T1000 (cell line): Measurements from ENCODE around the gene PRR12.
A peak's percentile ranks its signal among the peaks of the same experiment; 100 is the strongest.

Experiments used
- DNase-seq: peaks from one replicate; lab custom pipeline; 2025; ENCODE audit warnings: mixed read lengths; lab: John Stamatoyannopoulos, UW

The PRR12 gene

DNA sequence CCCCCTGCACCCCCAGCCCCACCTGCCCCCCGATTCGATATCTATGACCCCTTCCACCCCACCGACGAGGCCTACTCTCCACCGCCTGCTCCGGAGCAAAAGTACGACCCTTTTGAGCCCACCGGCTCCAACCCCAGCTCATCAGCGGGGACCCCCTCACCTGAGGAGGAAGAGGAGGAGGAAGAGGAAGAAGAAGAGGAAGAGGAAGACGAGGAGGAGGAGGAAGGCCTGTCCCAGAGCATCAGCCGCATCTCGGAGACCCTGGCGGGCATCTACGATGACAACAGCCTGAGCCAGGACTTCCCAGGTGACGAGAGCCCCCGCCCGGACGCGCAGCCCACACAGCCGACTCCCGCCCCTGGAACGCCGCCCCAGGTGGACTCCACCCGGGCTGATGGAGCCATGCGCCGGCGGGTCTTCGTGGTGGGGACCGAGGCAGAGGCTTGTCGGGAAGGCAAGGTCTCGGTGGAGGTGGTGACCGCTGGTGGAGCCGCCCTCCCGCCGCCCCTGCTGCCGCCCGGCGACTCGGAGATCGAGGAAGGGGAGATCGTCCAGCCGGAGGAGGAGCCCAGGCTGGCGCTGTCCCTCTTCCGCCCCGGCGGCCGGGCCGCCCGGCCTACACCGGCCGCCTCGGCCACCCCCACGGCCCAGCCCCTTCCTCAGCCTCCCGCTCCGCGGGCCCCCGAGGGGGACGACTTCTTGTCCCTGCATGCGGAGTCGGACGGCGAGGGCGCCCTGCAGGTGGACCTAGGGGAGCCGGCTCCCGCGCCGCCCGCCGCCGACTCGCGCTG lies 60.2 kb downstream of the PRR12 start:
- DNase-seq, result no peak

DNA sequence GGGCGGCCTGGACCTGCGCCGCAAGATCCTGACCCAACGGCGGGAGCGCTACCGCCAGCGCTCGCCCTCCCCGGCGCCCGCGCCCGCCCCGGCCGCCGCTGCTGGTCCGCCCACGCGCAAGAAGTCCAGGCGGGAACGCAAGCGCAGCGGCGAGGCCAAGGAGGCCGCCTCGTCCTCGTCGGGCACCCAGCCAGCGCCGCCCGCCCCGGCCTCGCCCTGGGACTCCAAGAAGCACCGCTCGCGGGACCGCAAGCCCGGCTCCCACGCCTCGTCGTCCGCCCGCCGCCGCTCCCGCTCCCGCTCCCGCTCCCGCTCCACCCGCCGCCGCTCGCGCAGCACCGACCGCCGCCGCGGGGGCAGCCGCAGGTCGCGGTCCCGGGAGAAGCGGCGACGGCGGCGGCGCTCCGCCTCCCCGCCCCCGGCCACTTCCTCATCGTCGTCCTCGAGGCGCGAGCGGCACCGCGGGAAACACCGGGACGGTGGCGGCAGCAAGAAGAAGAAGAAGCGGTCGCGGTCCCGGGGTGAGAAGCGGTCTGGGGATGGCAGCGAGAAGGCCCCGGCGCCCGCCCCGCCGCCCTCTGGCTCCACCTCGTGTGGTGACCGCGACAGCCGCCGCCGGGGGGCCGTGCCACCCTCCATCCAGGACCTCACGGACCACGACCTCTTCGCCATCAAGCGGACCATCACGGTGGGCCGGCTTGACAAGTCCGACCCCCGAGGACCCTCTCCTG lies 61.0 kb downstream of the PRR12 start:
- DNase-seq, result no peak

DNA sequence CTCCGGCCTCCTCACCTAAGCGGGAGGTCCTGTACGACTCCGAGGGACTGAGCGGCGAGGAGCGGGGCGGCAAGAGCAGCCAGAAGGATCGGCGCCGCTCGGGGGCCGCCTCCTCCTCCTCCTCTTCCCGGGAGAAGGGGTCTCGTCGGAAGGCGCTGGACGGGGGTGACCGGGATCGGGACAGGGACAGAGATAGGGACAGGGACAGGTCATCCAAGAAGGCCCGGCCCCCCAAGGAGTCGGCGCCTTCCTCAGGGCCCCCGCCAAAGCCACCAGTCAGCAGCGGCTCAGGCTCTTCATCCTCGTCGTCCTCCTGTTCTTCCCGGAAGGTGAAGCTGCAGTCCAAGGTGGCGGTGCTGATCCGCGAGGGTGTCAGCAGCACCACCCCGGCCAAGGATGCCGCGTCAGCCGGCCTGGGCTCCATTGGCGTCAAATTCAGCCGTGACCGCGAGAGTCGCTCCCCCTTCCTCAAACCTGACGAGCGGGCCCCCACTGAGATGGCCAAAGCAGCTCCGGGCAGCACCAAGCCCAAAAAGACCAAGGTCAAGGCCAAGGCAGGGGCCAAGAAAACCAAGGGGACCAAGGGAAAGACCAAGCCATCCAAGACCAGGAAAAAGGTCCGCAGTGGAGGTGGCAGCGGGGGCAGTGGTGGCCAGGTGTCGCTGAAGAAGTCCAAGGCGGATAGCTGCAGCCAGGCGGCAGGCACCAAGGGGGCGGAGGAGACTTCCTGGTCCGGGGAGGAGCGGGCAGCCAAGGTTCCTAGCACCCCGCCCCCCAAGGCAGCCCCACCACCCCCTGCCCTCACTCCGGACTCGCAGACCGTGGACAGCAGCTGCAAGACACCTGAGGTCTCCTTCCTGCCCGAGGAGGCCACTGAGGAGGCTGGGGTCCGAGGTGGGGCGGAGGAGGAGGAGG lies 61.8 kb downstream of the PRR12 start:
- DNase-seq, result no peak

DNA sequence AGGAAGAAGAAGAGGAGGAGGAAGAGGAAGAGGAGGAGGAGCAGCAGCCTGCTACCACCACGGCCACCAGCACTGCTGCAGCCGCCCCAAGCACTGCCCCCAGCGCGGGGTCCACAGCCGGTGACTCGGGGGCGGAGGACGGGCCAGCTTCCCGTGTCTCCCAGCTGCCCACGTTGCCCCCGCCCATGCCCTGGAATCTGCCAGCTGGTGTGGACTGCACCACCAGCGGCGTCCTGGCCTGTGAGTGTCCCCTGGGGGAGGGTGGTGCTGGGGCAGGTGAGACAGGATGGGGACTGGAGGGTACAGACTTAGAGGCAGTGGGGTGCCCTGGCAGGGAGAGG lies 62.5 kb downstream of the PRR12 start:
- no peak for DNase-seq

DNA sequence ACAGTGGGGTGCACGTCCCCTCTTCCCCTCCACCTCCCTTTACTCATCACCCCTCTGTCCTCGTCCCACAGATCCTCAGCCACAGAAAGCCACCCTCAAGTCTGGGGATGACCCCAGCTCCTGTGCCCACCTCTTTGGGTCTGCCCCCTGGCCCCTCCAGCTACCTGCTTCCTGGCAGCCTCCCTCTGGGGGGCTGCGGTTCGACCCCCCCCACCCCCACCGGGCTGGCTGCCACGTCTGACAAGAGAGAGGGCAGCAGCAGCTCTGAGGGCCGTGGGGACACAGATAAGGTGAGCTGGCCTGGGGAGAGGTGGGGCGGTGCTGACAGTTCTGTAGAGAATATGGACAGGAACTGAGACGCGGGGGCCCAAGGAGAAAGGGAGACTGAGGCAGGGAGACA lies 63.6 kb downstream of the PRR12 start:
- DNase-seq, result no peak

DNA sequence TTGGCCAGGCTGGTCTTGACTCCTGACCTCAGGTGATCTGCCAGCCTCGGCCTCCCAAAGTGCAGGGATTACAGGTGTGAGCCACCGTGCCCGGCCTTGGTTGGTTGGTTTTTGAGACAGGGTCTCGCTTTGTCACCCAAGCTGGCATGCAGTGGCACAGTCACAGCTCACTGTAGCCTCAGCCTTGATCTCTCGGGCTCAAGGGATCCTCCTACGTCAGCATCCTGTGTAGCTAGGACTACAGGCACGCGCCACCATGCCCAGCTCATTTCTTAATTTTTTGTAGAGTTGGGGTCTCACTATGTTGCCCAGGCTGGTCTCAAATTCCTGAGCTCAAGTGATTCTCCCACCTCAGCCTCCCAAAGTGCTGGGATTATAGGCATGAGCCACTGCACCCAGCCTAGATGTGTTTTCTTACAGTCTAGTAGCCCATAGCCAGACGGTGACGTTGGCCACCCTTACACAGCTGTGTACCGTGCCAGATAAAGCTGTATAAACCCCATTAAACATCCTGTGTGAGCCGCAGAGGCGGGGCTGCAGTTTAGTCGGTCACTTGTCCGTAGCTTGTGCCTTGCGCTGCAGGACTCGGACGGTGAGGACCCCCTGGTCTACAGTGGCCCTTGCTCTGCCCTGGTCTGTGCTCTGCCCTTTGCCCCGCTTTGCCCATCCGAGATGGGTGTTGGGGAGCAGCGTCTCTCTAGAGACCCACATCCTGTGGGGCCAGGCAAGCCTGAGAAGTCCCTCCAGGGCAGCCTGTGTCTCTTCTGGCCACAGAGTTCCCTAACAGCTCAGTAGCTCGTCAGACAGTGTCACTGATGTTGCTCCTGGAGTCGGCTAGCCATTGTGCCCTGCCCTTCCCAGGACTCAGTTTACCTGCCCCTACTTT lies 64.8 kb downstream of the PRR12 start:
- DNase-seq, result no peak

DNA sequence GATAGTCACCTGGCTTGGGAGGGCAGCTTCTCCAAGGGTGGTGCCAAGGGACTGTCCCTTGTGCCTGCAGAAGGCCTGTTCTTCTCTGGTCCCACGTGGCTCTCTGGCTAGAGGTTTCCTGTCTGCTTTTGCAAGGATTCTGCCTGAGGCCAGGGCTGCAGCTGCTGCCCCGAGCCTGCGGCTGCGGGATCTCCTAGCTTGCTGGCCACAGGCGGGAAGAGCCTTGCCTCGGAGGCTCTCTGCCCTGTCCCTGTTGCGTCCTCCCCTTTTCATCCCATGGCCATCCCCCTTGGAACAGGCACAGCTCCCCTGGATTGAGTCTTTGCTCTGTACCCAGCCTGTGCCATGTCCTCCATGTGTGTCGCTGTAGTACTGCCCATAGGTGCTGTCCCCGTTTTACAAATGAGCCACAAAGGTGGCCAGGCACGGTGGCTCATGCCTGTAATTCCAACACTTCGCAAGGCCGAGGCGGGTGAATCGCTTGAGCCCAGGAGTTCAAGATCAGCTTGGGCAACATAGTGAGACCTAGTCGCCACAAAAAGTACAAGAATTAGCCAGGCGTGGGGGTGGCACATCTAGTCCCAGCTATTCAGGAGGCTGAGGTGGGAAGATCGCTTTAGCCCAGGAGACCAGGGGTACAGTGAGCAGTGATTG lies 65.6 kb downstream of the PRR12 start:
- DNase-seq, result no peak

DNA sequence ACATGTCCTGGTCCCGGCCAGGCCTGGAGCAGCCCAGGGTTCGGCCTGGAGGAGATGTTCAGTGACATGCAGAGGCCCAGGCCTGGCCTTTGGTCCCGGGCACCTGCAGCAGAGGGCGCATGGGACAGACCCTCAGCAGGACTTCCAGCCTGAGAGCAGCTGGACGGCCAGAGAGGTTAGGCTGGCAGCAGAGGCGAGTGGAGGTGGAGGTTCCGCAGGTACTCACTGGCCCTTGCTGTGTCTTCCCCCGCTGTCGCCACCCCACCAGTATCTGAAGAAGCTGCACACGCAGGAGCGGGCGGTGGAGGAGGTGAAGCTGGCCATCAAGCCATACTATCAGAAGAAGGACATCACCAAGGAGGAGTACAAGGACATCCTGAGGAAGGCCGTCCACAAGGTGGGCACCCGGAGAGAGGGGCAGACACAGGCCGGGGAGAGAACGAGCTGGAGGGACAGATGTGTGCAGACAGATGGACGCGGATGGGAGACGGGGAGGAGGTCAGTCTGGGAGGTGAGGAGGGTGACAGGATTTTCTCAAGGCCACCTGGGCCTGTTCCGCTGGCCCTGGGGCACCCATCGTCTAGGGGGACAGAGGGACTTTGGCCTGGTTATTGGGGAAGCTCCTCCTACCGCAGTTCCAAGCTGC lies 66.6 kb downstream of the PRR12 start:
- DNase-seq, result no peak

DNA sequence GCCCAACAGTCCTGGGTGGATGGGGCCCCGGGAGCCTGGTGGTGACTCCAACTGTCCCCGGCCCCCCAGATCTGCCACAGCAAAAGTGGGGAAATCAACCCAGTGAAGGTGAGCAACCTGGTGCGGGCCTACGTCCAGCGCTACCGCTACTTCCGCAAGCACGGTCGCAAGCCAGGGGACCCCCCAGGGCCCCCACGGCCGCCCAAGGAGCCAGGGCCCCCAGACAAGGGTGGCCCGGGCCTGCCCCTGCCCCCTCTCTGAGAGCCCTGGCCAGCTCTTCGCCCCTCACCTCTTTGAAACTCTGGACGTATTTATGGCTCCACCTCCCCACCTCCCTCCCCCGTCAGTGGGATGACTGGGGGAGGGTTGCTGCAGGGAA lies 67.1 kb downstream of the PRR12 start:
- no peak for DNase-seq

DNA sequence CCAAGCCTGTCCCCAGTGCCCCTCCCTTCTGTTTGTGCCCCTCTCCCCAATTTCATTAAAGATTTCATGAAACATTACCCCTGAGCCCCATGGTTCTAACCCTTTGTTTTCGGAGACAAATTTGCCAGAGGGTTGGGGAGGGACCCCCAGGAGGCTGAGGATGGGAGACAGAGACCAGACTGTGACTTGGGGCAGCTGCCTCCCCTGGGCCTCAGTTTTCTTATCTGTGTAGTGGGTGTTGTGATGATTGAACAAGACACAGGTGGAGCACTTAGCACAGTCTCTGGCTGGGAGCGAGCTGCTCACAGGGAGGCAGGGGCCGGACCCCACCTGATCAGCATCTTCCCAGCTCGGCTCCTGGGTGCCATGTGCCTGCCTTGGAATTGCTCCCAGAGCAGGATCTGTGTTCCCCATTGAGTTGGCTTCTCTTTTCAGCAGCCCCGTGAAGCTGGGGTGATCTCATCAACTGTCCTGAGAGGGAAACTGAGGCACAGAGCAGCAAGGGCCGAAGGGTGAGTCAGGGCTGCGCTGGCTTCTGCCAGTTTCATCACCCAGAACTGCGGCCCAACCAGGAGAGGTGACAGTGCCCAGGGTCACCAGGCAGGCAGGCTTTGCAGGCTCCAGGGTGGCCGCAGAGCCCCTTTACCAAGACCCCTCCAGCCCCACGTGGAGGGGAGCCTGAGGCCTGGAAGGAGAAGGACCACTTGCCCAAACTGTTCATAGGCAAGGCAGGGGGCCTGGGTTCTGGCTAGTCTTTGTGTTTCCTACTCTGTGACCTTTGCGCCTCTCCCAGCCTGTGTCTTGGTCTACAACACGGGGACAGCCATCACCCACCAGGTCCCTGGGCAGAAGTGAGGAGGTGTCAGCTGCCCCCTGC lies 67.8 kb downstream of the PRR12 start:
- DNase-seq, result no peak

DNA sequence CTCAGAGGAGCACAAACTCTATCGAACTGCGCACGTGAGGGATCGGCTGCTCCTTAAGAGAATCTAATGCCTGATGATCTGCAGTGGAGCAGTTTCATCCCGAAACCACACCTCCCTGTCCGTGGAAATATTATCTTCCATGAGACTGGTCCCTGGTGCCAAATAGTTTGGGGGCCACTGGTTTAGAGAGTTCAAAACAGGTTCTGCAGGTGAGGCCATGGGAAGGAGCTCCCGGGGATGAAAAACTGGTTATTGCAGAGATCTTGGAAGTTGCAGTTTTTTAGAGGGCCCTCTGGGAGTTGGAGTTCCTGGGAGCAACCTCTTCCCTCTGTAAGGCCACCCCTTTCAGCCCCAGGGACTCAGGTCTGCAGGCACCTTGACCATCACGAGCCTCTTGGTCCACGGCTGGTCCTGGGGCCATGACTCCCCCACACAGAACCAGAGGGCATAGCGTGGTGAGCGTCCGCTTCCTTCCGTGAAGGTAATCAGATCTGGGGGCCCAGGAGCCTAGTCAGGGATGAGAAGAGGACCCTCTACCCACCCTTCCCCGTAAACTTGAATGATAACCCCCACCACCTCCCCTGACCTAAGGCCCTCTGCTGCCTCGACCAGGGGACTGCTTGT lies 69.5 kb downstream of the PRR12 start:
- no peak for DNase-seq

DNA sequence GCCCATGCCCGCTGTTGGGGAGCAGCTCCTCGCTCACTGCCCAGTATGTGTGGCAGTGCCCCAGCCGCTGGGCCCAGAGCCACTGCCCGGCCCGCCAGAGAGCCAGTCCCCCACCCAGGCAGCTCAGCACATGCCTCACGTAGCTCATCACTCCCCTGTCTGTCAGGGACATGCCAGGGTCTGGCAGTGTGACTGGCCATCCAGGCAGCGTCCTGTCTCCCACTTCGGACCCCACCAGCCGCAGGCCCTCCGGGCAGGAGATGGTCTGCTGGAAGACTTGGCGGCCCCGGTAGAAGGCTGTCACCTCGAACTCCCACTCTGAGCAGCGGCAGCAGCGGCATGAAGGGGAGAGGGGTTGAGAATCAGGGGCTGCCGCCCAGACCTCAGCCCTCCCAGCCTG lies 71.0 kb downstream of the PRR12 start:
- no peak for DNase-seq

DNA sequence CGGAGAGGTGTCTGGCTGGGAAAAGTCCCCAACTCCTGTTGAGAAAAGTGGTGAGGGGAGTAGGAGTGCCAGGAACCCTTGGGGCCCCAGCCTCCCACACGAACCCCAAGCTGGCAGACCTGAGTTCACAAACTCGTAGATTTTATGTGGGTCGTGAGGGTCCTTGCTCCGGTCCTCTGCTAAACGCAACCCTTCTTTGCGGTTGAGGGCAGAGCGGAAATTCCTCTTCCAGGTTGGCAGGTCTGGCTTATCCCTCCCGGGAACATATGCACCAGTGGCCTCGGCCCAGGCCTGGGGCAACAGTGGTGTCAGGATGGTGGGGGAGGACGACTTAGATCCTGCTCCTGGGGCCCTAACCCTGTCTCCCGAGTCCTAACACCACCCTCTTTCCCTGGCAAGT lies 72.2 kb downstream of the PRR12 start:
- no peak for DNase-seq

DNA sequence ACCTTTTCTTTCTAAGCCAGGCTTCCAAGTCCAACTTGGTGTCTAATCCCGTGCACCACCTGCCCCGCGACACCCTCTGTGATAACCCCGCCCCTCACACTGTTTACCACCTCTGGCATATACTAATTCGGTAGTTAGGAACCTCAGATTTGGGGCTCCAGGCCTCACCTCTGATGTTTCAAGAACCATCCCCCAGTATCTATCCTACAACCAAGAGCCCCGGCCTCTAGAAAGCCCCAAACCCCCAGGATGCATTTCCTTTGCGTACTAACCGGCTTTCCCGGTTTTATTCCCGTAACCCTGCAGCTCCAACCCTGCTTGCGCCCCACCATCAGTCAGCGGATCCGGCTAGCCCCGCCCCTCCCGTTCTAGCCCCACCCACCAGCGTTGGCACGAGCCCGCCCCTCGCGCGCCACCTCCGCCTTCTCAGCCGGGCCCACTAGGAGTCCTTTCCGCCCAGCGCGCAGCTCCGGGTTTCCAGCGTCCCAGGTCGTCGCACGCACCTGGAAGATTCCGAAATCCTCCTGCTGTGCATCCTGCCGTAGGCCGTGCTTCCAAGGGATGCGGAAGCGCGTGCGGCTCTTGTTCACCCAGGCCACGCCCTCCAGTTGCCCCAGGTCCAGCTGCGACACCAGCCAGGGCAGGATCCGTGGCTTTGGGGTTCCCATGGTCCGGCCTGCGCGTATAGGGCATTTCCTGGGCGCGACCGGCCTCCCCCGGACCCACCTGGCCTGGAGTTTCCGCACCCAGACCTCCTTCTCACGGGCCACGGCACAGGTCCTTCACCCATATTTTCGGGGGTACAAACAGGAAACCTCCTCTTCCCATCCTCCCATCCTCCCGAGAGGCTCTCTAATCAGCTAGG lies 73.4 kb downstream of the PRR12 start:
- DNase-seq, result peak; percentile 68

DNA sequence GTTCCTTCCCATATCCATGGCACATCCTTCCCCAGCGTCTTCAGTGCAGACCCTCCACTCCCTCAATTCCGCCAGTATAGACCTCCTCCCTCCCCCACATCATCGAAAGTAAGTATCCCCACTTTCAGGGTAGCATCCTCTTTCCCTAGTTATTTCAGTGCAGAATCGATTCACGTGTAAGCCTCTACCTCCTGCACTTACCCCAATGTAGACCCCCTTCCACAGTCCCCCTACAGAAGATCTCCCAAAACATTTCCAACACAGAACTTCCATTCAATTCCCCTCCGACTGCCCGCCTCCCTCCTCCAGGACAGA lies 74.0 kb downstream of the PRR12 start:
- DNase-seq, result no peak

DNA sequence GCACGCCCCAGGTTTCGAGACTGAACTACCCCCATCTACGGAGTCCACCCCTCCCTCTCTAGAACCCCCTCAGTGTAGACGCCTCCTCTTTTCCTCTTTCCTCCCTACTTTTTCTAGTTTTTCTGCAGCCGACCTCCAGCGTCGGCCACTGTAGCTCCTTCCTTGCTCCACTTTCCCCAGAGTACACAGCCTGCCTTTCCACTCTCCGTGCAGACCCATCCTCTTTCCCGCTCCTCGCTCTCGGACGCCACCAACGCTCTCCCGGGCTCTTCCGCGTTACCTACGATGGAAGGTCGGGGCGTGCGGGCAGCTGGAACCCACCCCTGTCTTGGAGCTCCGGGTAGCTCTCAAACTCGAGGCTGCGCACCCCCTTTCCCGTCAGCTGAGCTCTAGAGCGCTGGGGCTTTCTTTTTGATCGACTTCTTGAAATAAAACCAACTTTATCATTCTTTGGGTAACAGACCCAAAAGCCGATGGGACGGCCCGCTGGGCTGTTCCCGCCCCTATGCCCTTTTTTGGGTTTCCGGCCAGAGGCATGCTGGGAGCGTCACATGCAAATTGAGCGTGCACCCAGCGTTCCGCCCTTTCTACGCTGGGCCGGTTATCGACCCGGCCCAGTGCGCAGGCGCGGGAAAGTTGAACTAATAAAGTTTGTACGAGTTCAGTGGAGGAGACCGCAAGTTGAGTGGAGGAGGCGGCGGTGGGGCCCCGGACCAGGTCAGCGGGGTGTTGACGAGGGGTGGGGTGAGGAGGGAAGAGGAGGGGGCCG lies 74.6 kb downstream of the PRR12 start, which contains the start of the genes BCL2L12 and IRF3:
Gene BCL2L12, plus strand, starts transcription at position 583 of the 769 bp plus-strand sequence. CDS start 760 bp downstream, outside the sequence.
Gene IRF3, minus strand, starts transcription at position 507 of the 769 bp plus-strand sequence. CDS start 1,019 bp downstream, outside the sequence.
- peak; percentile 95 for DNase-seq

DNA sequence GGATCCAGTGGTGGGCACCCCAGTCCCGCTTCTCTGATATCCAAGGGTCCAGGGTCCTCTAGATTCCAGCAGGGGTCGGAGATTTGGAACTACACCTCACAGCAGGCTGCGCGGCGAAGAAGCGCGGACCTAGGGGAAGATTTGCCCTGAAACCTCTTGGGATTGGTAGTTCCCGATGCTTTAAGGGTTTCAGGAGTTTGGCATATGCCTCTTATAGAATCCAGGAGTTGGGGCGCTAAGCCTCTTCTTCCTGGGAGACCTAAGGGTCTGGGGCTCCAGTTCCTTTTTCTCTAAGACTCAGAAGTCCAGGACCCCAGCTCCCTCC lies 75.1 kb downstream of the PRR12 start:
- no peak for DNase-seq
